BE2C (cell line): Measurements from ENCODE around the gene NECAP2.
"Not testable (repeated sequence)": the region's sequence is repeated elsewhere in the genome, so short reads cannot be mapped to it uniquely, and the experiment has no call there.

Experiments used
- DNase-seq: peaks from one replicate; pipeline ENCODE4 v3.0.0-alpha.2; 2020
- H3K27me3 ChIP-seq: fragments of 250-450 bp; sonication (Bioruptor Pico); 2 replicates; pipeline ENCODE4 v1.5.1; 2020; ENCODE audit warnings: mild to moderate bottlenecking
- H3K36me3 ChIP-seq: fragments of 250-450 bp; sonication (Bioruptor Pico); 2 replicates; pipeline ENCODE4 v1.5.1; 2020; ENCODE audit warnings: mild to moderate bottlenecking
- H3K4me1 ChIP-seq: fragments of 250-450 bp; sonication (Bioruptor Pico); 2 replicates; pipeline ENCODE4 v1.5.1; 2020
- H3K4me3 ChIP-seq: 2 replicates; pipeline ENCODE4 v1.5.1; 2011; ENCODE audit warnings: low read depth, low read length
- H3K9me3 ChIP-seq: fragments of 250-450 bp; sonication (Bioruptor Pico); 2 replicates; pipeline ENCODE4 v1.5.1; 2020

Gene NECAP2

DNA sequence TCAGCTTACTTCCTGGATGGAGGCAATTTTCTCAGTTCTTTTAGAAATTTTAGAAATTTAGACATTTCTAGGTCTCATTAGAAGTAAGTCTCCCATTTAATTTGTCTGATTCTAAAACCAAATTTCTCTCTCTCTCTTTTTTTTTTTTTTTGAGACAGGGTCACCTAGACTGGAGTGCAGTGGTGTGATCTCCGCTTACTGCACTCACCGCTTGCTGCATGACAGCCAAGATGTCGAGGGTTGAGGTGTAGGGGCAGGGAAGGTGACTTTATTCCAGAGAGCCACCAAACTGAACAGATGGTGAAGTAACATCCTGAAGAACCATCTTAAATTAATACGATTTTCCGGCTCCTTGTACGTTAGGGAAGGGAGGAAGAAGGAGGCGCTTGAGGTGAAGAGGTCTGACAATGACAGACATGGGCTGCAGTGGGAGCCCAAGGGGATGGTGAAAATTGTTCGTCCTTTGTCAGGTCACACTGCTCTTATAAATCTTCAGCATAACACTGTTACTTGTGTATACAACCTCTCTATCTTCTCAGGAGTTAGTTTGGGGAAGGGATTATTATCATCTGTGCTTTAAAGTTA, 68.4 kb downstream of the NECAP2 start:
- not testable (repeated sequence) for H3K4me1 ChIP-seq, H3K9me3 ChIP-seq, H3K4me3 ChIP-seq, H3K27me3 ChIP-seq, DNase-seq, H3K36me3 ChIP-seq
